ENCODE results near the gene MAP1B. TPM values are rescaled to one million over a fixed set of nuclear protein-coding genes. Genes with fewer than 3 reads are reported as not detected.

The MAP1B gene
- total and polyA plus RNA-seq, 9 of the 15 experiments (the other 6 are each of a cell fraction or from before 2014, with no cell fraction given): 5.2 to 66.1 (median 17.3) TPM

DNA sequence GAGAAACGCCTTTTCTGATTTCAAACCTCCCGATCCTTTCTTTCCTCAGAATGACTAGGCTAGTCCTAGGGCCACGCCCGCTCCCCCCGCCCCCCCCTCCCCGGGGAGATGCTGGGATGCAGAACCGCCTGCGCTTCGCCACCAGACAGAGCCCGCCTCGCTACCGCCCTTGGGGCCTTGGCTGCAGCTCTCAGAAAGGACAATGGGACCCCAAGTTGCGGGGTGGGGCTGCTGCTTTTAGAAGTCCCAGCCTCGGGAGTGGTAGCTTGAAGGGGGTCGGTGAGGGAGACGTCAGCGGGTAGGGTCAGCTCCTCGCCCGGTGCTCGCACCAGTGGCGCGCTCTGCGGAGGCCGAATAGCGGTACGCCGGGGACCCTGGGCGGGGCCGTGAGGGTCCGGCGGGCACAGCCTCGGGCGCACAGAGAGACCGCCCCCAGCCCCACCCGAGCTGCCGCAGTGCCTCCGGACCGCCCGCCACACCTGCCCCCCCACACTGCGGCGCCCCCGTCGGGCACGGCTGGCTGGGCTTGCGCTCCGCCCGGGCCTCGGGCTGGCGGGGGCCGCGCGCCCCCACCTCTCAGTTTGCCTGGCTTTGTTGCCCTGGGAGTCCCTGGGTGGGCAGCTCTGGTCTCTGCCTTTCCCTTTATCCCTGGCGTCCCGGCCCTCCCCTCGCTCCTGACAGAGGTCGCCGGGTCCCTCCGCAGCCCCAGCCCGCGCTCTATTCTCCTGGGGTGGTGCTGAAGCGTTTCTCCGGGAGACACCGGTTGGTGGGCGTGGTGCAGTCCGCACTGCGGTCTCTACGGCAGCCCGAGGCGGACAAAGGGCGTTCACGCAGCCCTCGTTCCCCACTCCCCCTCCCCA is 1.2 kb downstream of the MAP1B start (continued):
- TF ChIP-seq GTF3C2 (IDR thresholded peaks at IDR 0.05; ENCODE audit: borderline replicate concordance, extremely low read depth, insufficient read length) (no peak), POLR3A (IDR thresholded peaks at IDR 0.05; ENCODE audit: borderline replicate concordance, extremely low read depth, insufficient read depth, insufficient read length) (no peak), SIN3A (IDR thresholded peaks at IDR 0.05; ENCODE audit: borderline replicate concordance in 2 of 2, control insufficient read depth in 1 of 2, low read depth in 2 of 2, low read length in 2 of 2) (peak; percentile 73 to 82; a peak in 3 of 4 replicates), SOX6 (IDR thresholded peaks at IDR 0.05) (0 out of 2 replicates have a peak, but pooled peaks have one; percentile 10), PTTG1 (tag; IDR thresholded peaks at IDR 0.05; ENCODE audit: low read depth) (no peak), DMBX1 (CRISPR knock-in tag; IDR thresholded peaks at IDR 0.05; ENCODE audit: borderline replicate concordance) (no peak), NFXL1 (CRISPR knock-in tag; IDR thresholded peaks at IDR 0.05) (no peak), EGR1 (conservative IDR thresholded peaks at IDR 0.05) (no peak; the same call in 1 of the 2 replicates), ZNF316 (IDR thresholded peaks at IDR 0.05) (peak; percentile 62), NFE2 (IDR thresholded peaks at IDR 0.05; ENCODE audit: low read depth) (peak; percentile 75), POLR2G (IDR thresholded peaks at IDR 0.05; ENCODE audit: low read depth, low read length) (peak; percentile 85), SIN3B (IDR thresholded peaks at IDR 0.05; ENCODE audit: low read depth) (no peak), THRB (CRISPR knock-in tag; conservative IDR thresholded peaks at IDR 0.05) (no peak), CHD1 (IDR thresholded peaks at IDR 0.05; ENCODE audit: low read length) (no peak), VEZF1 (CRISPR knock-in tag; IDR thresholded peaks at IDR 0.05) (peak; percentile 94), NEUROD1 (IDR thresholded peaks at IDR 0.05; ENCODE audit: borderline replicate concordance, low read depth, low read length, partially characterized antibody) (peak; percentile 77), HDAC6 (IDR thresholded peaks at IDR 0.05; ENCODE audit: low read depth, low read length) (no peak), PHF8 (IDR thresholded peaks at IDR 0.05; ENCODE audit: borderline replicate concordance, low read length) (peak; percentile 31; the same call in 1 of the 2 replicates)
- TF ChIP-seq, protein P1, sequence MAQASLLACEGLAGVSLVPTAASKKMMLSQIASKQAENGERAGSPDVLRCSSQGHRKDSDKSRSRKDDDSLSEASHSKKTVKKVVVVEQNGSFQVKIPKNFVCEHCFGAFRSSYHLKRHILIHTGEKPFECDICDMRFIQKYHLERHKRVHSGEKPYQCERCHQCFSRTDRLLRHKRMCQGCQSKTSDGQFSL (CRISPR knock-in tag; IDR thresholded peaks at IDR 0.05): peak; percentile 98
- TF ChIP-seq, protein P1 (tag; IDR thresholded peaks at IDR 0.05): peak in 1 of 2 experiments; percentile 86; a peak in 2 of 4 replicates

Data from K562 (cell line).